Stomach (tissue), 9 donors: ENCODE data around the gene MAGI2. TPM values are rescaled to one million over a fixed set of nuclear protein-coding genes. Genes with fewer than 3 reads are reported as not detected.

Experiments used
- DNase-seq, 2 donors: peaks; one replicate each; pipeline versions ENCODE4 v3.0.0 to v3.0.0-alpha.2; 2013 to 2019
- H3K27ac ChIP-seq, 5 donors: fragments of 200-600 bp in 4 of 5; sonication (generic) in 4 of 5; one replicate each; pipeline ENCODE4 v1.5.1; 2013 to 2019; ENCODE audit warnings: mild to moderate bottlenecking in 1 of 5, moderate library complexity in 1 of 5
- H3K27me3 ChIP-seq, 3 donors: fragments of 200-600 bp; sonication (generic); one replicate each; pipeline ENCODE4 v1.5.1; 2017 to 2019; ENCODE audit warnings: mixed run types in 1 of 3
- H3K36me3 ChIP-seq, 4 donors: fragments of 200-600 bp; sonication (generic); 1 replicate in 3 of 4; 2 replicates in 1 of 4; pipeline ENCODE4 v1.5.1; 2016 to 2019
- H3K4me1 ChIP-seq, 4 donors: fragments of 200-600 bp; sonication (generic); one replicate each; pipeline ENCODE4 v1.5.1; 2016 to 2019
- H3K4me3 ChIP-seq, 4 donors: fragments of 200-600 bp; sonication (generic) in 3 of 4; one replicate each; pipeline ENCODE4 v1.5.1; 2016 to 2019; ENCODE audit warnings: mild to moderate bottlenecking in 1 of 4
- H3K9me3 ChIP-seq, 4 donors: fragments of 200-600 bp; sonication (generic); one replicate each; pipeline ENCODE4 v1.5.1; 2016 to 2019
- CTCF ChIP-seq, 7 experiments: fragments of 450-650 bp in 4 of 7; fragments of 200-600 bp in 3 of 7; sonication (generic) in 3 of 7; IDR thresholded peaks; one replicate each; pipeline ENCODE4 v1.5.1; 2016 to 2019; ENCODE audit warnings: antibody characterized with exemption in 7 of 7, control low read depth in 2 of 7, mild to moderate bottlenecking in 1 of 7
- EP300 ChIP-seq: sonication (generic); formaldehyde crosslinking; IDR thresholded peaks from one replicate; pipeline ENCODE4 v1.6.1; 2017; ENCODE audit warnings: antibody characterized with exemption
- POLR2A ChIP-seq, 4 donors: fragments of 450-650 bp; IDR thresholded peaks; one replicate each; pipeline ENCODE4 v1.6.1; 2016; ENCODE audit warnings: antibody characterized with exemption in 4 of 4, control low read depth in 2 of 4, mild to moderate bottlenecking in 1 of 4, moderate library complexity in 1 of 4
- POLR2AphosphoS5 ChIP-seq, 3 donors: sonication (generic); formaldehyde crosslinking; IDR thresholded peaks; one replicate each; pipeline ENCODE4 v1.6.1; 2016; ENCODE audit warnings: antibody characterized with exemption in 3 of 3
- WGBS, 5 donors: extraction: QIAGEN DNeasy Blood & Tissue Kit in 3 of 5; methylation state at CpG; one replicate each; pipeline versions ENCODE4 v1.1.5 to v1.1.7; 2013 to 2018; 5-methylcytosine and 5-hydroxymethylcytosine counted together
- intact Hi-C: fragments of 100-400 bp; cut with DNase I; formaldehyde crosslinking; loops from one replicate; pipeline ENCODE4 v1.15.1; 2023; ENCODE audit warnings: low total_unique reads
- polyA plus RNA-seq, 3 donors: library from polyadenylated mRNA; stranded (reverse); fragments of 200-250 nt; gene quantifications; one replicate each; pipeline ENCODE4 v1.2.3, GENCODE V29; 2013
- total RNA-seq, 5 donors: library from RNA; depleted of rRNA; stranded (reverse); fragments of >200 nt; gene quantifications; one replicate each; pipeline versions ENCODE4 v1.1.0 to v1.2.3, GENCODE V29; 2014 to 2016
- donor health status: healthy with polysubstance abuse.
- donor health status: Bipolar disorder and iron deficiency.
- donor health status: healthy.

Gene MAGI2
- total and polyA plus RNA-seq, 8 donors = 0.92 to 53.9 (median 5.8) TPM

- no peaks in the 10 kb centered on the region for H3K9me3 ChIP-seq
- 43 to 57% (median 56%) methylated on average over 4 of the region's 4 CpGs for WGBS, 5 donors
- TF ChIP-seq CTCF (IDR thresholded peaks at IDR 0.05) (no peak), EP300 (no peak), POLR2A (IDR thresholded peaks at IDR 0.05) (no peak)
- H3K4me3 ChIP-seq = no peak overlapping the region
- H3K36me3 ChIP-seq = no peaks in the 10 kb centered on the region
- no peaks in the 10 kb centered on the region for H3K27me3 ChIP-seq
- intact Hi-C loops = no loop called here
- no peak for DNase-seq
- no peaks in the 10 kb centered on the region for H3K4me1 ChIP-seq
- no peak overlapping the region for H3K27ac ChIP-seq
Measured at GRCh38 chr7:78279032-78279431, 1174.4 kb downstream of the MAGI2 start.

GRCh38 chr7:78267141-78267540 lies 1186.3 kb downstream of the MAGI2 start:
- peaks cover 0 to 5% (median 0%) of the 10 kb centered on the region in 4 donors for H3K9me3 ChIP-seq
- no peak for DNase-seq
- WGBS, 5 donors = 88 to 94% (median 92%) methylated on average over 1 of the region's 1 CpG
- H3K27ac ChIP-seq = no peak overlapping the region
- H3K4me1 ChIP-seq = no peaks in the 10 kb centered on the region
- TF ChIP-seq POLR2A (IDR thresholded peaks at IDR 0.05) (no peak), POLR2AphosphoS5 (IDR thresholded peaks at IDR 0.05) (no peak), EP300 (no peak), CTCF (IDR thresholded peaks at IDR 0.05) (no peak)
- H3K4me3 ChIP-seq = no peak overlapping the region
- intact Hi-C loops = no loop called here
- no peaks in the 10 kb centered on the region for H3K27me3 ChIP-seq
- no peaks in the 10 kb centered on the region for H3K36me3 ChIP-seq

DNA sequence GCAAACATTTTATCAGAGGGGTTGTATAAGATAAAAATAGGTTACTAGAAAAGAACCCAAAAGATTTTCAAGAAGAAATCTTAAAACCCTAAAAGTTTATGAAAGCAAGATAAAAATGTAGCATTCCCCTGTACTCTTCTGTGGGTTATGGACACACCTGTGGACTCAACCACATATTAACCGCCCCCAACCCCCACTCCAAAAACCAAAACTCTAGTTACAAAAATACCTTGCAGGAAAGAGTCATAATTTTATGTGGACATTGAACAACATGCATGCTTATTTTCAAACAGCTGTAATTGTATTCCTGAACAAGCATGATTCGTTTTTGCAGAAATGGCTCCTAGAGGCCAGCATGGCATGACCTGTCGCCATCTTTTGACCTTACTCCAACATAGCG lies 1188.0 kb downstream of the MAGI2 start:
- TF ChIP-seq EP300 (no peak), CTCF (IDR thresholded peaks at IDR 0.05) (no peak), POLR2A (IDR thresholded peaks at IDR 0.05) (no peak), POLR2AphosphoS5 (IDR thresholded peaks at IDR 0.05) (no peak)

GRCh38 chr7:78265071-78265470 lies 1188.4 kb downstream of the MAGI2 start:
- Histone ChIP-seq H3K27me3 (no peaks in the 10 kb centered on the region), H3K36me3 (no peaks in the 10 kb centered on the region), H3K9me3 (peaks cover 0 to 3% (median 0%) of the 10 kb centered on the region in 4 donors), H3K4me3 (no peak overlapping the region), H3K27ac (no peak overlapping the region), H3K4me1 (no peaks in the 10 kb centered on the region)
- TF ChIP-seq EP300 = no peak
- TF ChIP-seq CTCF (IDR thresholded peaks at IDR 0.05) = no peak
- TF ChIP-seq POLR2A (IDR thresholded peaks at IDR 0.05) = no peak
- intact Hi-C loops = no loop called here
- 13 to 24% (median 19%) methylated on average over 2 of the region's 2 CpGs for WGBS, 5 donors
- no peak for DNase-seq

More for the DNA sequence above, 1188.0 kb downstream of the MAGI2 start:
- Histone ChIP-seq H3K27me3 (no peaks in the 10 kb centered on the region), H3K36me3 (no peaks in the 10 kb centered on the region), H3K4me1 (no peaks in the 10 kb centered on the region), H3K27ac (no peak overlapping the region), H3K9me3 (peaks cover 0 to 5% (median 0%) of the 10 kb centered on the region in 4 donors), H3K4me3 (no peak overlapping the region)
- DNase-seq = no peak
- intact Hi-C loops = no loop called here
- WGBS, 5 donors = 82 to 90% (median 86%) methylated on average over 4 of the region's 4 CpGs
